Osteoblast (primary cell): Measurements from ENCODE around the gene IRGQ. TPM values are rescaled to one million over a fixed set of nuclear protein-coding genes. Genes with fewer than 3 reads are reported as not detected.

ENCODE experiments used
- DNase-seq: peaks from one replicate; pipeline ENCODE4 v3.0.0; 2011; ENCODE audit warnings: low spot score, mixed read lengths; ENCODE audit not compliant: insufficient read length; ENCODE audit errors: missing footprints
- H2AFZ ChIP-seq: 2 replicates; pipeline ENCODE4 v1.6.0; 2011; ENCODE audit warnings: mild to moderate bottlenecking, low read length
- H3K27ac ChIP-seq: 2 replicates; pipeline ENCODE4 v1.5.1; 2011; ENCODE audit warnings: mild to moderate bottlenecking, low read depth, low read length, moderate library complexity
- H3K27me3 ChIP-seq: 2 replicates; pipeline ENCODE4 v1.6.0; 2012; ENCODE audit warnings: mild to moderate bottlenecking, control low read depth, inconsistent platforms, low read length, moderate library complexity; ENCODE audit not compliant: insufficient read depth
- H3K36me3 ChIP-seq: 2 replicates; pipeline ENCODE4 v1.5.1; 2011; ENCODE audit warnings: mild to moderate bottlenecking, low read length, control low read depth, moderate library complexity; ENCODE audit not compliant: insufficient read depth
- H3K4me1 ChIP-seq: 2 replicates; pipeline ENCODE4 v1.5.1; 2011; ENCODE audit warnings: mild to moderate bottlenecking, low read length, control low read depth, moderate library complexity; ENCODE audit not compliant: insufficient read depth
- H3K4me2 ChIP-seq: 2 replicates; pipeline ENCODE4 v1.6.0; 2011; ENCODE audit warnings: mild to moderate bottlenecking, low read length; ENCODE audit not compliant: insufficient read depth
- H3K4me3 ChIP-seq: fragments of 200-600 bp; sonication (generic); 3 replicates; pipeline ENCODE4 v1.5.1; 2012; ENCODE audit warnings: mild to moderate bottlenecking, low read length, inconsistent platforms; ENCODE audit not compliant: insufficient read depth
- H3K79me2 ChIP-seq: 2 replicates; pipeline ENCODE4 v1.6.0; 2012; ENCODE audit warnings: mild to moderate bottlenecking, low read length, control low read depth, inconsistent platforms; ENCODE audit not compliant: insufficient read depth
- H3K9me3 ChIP-seq: 2 replicates; pipeline ENCODE4 v1.5.1; 2011; ENCODE audit warnings: low read depth, low read length, control low read depth
- H4K20me1 ChIP-seq: 2 replicates; pipeline ENCODE4 v1.6.0; 2012; ENCODE audit warnings: mild to moderate bottlenecking, low read length, control low read depth; ENCODE audit not compliant: insufficient read depth
- CTCF ChIP-seq: IDR thresholded peaks from 2 replicates; pipeline ENCODE4 v1.5.1; 2011; ENCODE audit warnings: mild to moderate bottlenecking, low read depth, low read length, moderate library complexity; ENCODE audit errors: extremely low read depth
- total RNA-seq: library from RNA; depleted of rRNA; stranded (reverse); fragments of >200 nt; gene quantifications from 2 replicates; pipeline ENCODE4 v1.2.3, GENCODE V29; 2012

Gene IRGQ
- total RNA-seq, 1 donor, result 23.2 TPM

DNA sequence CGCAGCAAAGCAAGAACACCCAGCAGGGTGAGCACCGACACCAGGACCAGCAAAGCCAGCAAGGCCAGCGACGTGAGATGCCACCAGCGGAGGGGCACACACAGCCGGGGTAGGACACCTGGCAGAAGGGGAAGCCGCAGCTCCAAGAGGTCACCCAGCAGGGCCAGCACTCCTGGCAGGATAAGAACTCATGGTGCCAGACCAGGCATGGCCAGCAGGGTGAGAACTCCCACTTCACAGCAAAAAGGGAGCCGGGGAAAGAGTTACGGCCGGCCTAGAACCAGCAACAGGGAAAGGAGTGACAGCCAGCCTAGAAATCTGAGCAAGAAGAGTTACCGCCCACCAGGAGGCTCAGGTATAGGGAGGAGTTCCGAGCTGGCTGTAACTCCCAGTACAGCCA lies 16.4 kb upstream of the IRGQ start:
- H3K4me1 ChIP-seq, result no peaks in the 10 kb centered on the region
- peaks cover 59% of the 10 kb centered on the region for H3K79me2 ChIP-seq
- H3K27me3 ChIP-seq, result no peaks in the 10 kb centered on the region

GRCh38 chr19:43611788-43612187 lies 15.9 kb upstream of the IRGQ start, which contains the start of gene SRRM5:
TSS of gene SRRM5 (plus strand) at chr19:43612088. CDS start at chr19:43612122, 34 bp downstream.
- no peak within 1 kb of the TSS for H2AFZ ChIP-seq
- no peak for TF ChIP-seq CTCF
- no peaks in the 10 kb centered on the region for H3K4me1 ChIP-seq
- no peaks in the 10 kb centered on the region for H3K27me3 ChIP-seq
- H3K27ac ChIP-seq, result no peak within 1 kb of the TSS
- no peak within 1 kb of the TSS for H3K4me2 ChIP-seq
- H3K79me2 ChIP-seq, result peaks cover 53% of the 10 kb centered on the region
- no peak within 1 kb of the TSS for H3K4me3 ChIP-seq
- peak; percentile 23 for DNase-seq
- no peaks in the 10 kb centered on the region for H3K9me3 ChIP-seq
- H3K36me3 ChIP-seq, result peaks cover 23% of the 10 kb centered on the region
- H4K20me1 ChIP-seq, result peaks cover 14% of the 10 kb centered on the region

More for the DNA sequence above, 16.4 kb upstream of the IRGQ start:
- Histone ChIP-seq H3K27ac (no peak overlapping the region), H3K4me3 (no peak overlapping the region), H2AFZ (no peak overlapping the region), H4K20me1 (peaks cover 14% of the 10 kb centered on the region), H3K9me3 (no peaks in the 10 kb centered on the region), H3K4me2 (no peak overlapping the region), H3K36me3 (peaks cover 23% of the 10 kb centered on the region)
- TF ChIP-seq CTCF, result no peak
- DNase-seq, result no peak

GRCh38 chr19:43610493-43610892 lies 14.6 kb upstream of the IRGQ start:
- peaks cover 14% of the 10 kb centered on the region for H4K20me1 ChIP-seq
- H2AFZ ChIP-seq, result no peak overlapping the region
- no peaks in the 10 kb centered on the region for H3K9me3 ChIP-seq
- no peaks in the 10 kb centered on the region for H3K4me1 ChIP-seq
- H3K36me3 ChIP-seq, result peaks cover 23% of the 10 kb centered on the region
- no peak for TF ChIP-seq CTCF
- no peak overlapping the region for H3K4me3 ChIP-seq
- H3K27me3 ChIP-seq, result no peaks in the 10 kb centered on the region
- peak; percentile 75 for DNase-seq
- H3K79me2 ChIP-seq, result peaks cover 42% of the 10 kb centered on the region
- no peak overlapping the region for H3K27ac ChIP-seq
- H3K4me2 ChIP-seq, result no peak overlapping the region

DNA sequence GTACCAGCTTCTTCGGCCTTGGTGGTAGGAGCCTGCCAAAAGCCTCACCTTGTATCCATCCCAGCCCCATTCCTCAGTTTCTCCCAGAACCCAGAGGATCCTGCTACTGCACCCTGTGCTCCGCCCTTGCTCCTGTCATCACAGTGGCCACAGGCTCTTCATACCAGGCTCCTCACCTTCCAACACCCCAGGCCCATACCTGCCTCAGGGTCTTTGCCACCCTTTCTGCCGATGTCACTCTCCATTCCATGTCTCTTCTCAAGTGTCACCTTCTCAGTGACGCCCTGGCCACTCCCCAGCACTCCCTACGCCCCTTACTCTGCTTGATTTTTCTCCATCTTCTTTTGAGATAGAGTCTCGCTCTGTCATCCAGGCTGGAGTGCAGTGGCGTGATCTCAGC lies 13.9 kb upstream of the IRGQ start:
- Histone ChIP-seq H3K36me3 (peaks cover 23% of the 10 kb centered on the region), H3K4me3 (no peak overlapping the region), H3K4me1 (no peaks in the 10 kb centered on the region), H2AFZ (no peak overlapping the region), H3K27ac (no peak overlapping the region), H3K4me2 (no peak overlapping the region), H3K27me3 (no peaks in the 10 kb centered on the region), H4K20me1 (peaks cover 14% of the 10 kb centered on the region), H3K9me3 (no peaks in the 10 kb centered on the region), H3K79me2 (peaks cover 36% of the 10 kb centered on the region)
- peak; percentile 54 for DNase-seq
- TF ChIP-seq CTCF, result no peak
